ENCODE results near the gene XPO5.
A peak's percentile ranks its signal among the peaks of the same experiment; 100 is the strongest.
"Not testable (repeated sequence)": the region's sequence is repeated elsewhere in the genome, so short reads cannot be mapped to it uniquely, and the experiment has no call there.

The XPO5 gene

DNA sequence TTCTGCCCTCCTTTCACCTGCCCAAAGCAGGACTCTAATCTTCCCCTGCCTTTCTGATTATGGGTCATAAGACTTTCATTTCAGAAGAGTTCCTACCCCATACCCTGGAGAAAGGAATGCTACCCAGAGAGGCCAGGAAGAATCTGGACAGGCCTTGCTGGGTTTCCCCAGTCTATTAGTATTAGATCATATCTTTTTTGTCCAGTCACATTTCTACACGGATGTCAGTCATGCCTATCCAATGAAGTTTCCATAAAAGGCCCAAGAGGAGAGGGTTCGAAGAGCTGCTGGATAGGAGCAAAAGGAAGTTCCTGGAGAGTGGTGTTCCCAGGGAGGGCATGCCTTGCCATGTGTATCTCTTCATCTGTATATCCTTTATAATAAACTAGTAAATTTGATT, 3.3 kb upstream of the XPO5 start:
- Histone ChIP-seq H3K36me3 (ENCODE audit: insufficient read depth, low read length) (peaks cover 26% of the 10 kb centered on the region), H3K4me1 (ENCODE audit: control insufficient read depth, insufficient read depth, low read length) (peaks cover 31% of the 10 kb centered on the region), H3K27me3 (ENCODE audit: control insufficient read depth, insufficient read depth, low read length) (no peaks in the 10 kb centered on the region), H3K4me3 (ENCODE audit: low read length) (peak overlapping the region; percentile 48), H3K4me2 (ENCODE audit: low read length) (peak overlapping the region; percentile 79), H3K9ac (ENCODE audit: low read depth, low read length) (peak overlapping the region; percentile 41), H3K9me3 (replicated peaks; ENCODE audit: low read length) (no peaks in the 10 kb centered on the region)

DNA sequence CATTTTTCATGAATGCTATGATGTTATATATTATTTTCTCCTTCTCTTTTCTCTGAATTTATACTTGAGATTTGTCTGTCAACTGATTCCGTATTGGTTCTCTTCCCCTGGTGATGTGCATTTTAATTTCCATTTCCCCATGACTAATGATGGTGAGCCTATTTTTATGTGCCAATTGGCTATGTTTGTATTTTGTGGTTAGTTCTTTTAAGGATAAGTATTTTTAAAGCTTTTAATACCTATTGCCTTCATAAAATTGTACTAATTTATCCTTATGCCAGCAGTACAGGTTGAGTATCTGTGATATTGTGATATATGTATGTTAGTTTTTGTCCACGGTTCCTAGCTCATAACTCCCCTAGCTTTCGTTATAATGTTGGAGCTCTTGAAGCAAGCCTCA, 2.9 kb upstream of the XPO5 start:
- peaks cover 31% of the 10 kb centered on the region for H3K4me1 ChIP-seq (ENCODE audit: control insufficient read depth, insufficient read depth, low read length)
- peaks cover 22% of the 10 kb centered on the region for H3K36me3 ChIP-seq (ENCODE audit: insufficient read depth, low read length)
- H3K9ac ChIP-seq (ENCODE audit: low read depth, low read length), result peak overlapping the region; percentile 41
- H3K9me3 ChIP-seq (replicated peaks; ENCODE audit: low read length), result no peaks in the 10 kb centered on the region
- H3K4me2 ChIP-seq (ENCODE audit: low read length), result peak overlapping the region; percentile 79
- H3K27me3 ChIP-seq (ENCODE audit: control insufficient read depth, insufficient read depth, low read length), result no peaks in the 10 kb centered on the region
- H3K4me3 ChIP-seq (ENCODE audit: low read length), result peak overlapping the region; percentile 48

DNA sequence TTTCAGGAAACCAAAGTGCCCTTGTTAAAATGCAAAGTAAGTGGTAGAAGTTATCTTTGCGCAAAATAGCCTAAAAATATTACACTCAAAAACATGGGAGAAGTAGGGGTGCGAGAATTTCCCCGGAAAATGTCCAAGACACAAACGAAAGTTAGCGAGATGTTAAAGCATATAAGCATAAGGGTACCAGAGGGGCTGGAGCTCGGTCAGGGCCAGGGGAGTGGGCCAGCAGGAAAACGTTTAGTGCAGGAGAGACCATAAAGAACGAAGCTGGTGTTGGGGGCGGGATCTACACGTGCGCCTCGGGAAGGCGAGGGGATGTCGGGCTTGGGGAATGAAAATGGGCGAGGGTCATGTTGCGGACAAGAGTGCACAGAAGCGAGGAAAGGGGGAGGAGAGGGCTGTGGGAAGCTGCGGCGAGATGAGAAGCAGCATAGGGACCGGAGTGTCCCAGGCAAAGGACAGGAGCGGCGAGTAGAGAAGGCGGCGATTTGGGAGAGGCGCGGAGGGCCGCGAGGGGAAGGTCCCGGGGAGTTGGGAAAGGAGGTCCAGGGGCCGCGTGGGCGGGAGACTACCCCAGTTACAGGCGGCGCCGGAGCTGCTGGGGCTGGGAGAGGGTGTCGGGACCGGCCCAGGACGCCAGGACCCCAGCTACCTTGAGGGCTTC, 600 bp downstream of the XPO5 start:
- Histone ChIP-seq H3K9me3 (replicated peaks; ENCODE audit: low read length) (no peaks in the 10 kb centered on the region), H3K4me2 (ENCODE audit: low read length) (peak overlapping the region; percentile 88), H3K4me3 (ENCODE audit: low read length) (peak overlapping the region; percentile 100), H3K4me1 (ENCODE audit: control insufficient read depth, insufficient read depth, low read length) (peaks cover 31% of the 10 kb centered on the region), H3K36me3 (ENCODE audit: insufficient read depth, low read length) (peaks cover 31% of the 10 kb centered on the region), H3K27me3 (ENCODE audit: control insufficient read depth, insufficient read depth, low read length) (no peaks in the 10 kb centered on the region), H3K9ac (ENCODE audit: low read depth, low read length) (peak overlapping the region; percentile 88)

DNA sequence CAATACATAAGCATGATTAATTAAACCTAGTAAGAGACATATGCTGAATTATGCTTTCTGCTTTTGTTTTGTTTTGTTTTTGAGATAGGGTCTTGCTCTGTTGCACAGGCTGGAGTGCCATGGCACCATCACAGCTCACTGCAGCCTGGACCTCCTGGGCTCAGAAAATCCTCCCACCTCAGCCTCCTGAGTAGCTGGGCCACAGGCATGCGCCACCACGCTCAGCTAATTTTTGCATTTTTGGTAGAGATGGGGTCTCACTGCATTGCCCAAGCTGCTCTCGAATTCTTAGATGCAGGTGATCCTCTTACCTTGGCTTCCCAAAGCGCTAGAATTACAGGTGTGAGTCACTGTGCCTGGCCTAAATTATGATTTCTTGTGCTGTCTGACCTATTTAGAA, 3.8 kb downstream of the XPO5 start:
- Histone ChIP-seq H3K4me2 (ENCODE audit: low read length) (no peak overlapping the region), H3K9me3 (replicated peaks; ENCODE audit: low read length) (no peaks in the 10 kb centered on the region)

DNA sequence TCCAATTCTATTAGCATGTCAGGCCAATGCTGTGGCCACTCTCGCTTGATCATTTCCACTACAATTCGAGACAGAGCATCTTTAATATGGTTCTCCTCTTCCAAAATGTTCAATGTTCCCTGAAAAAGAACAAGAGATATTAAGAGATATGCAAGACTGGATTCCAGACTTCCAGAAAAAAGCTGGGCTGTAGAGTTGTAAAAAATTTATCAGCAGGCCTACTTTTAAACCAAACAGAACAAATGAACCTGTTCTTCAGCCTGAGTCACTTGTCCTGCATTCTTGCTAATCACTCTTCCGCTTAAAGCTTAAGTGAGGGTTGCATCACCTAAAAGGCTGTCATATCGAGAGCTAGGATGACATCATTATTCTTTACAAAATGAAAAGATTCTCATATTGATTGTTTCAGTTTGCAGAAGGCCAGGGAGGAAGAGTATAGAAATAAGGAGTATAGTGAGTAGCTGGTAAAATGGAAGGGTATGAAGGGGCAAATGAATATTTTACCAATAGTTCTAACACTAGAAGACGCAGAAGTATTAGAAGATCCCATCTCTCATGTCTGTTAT, 4.9 kb downstream of the XPO5 start:
- Histone ChIP-seq H3K4me1 (ENCODE audit: control insufficient read depth, insufficient read depth, low read length) (peaks cover 5% of the 10 kb centered on the region), H3K27me3 (ENCODE audit: control insufficient read depth, insufficient read depth, low read length) (no peaks in the 10 kb centered on the region), H3K9ac (ENCODE audit: low read depth, low read length) (no peak overlapping the region), H3K9me3 (replicated peaks; ENCODE audit: low read length) (no peaks in the 10 kb centered on the region), H3K4me2 (ENCODE audit: low read length) (no peak overlapping the region), H3K36me3 (ENCODE audit: insufficient read depth, low read length) (peaks cover 41% of the 10 kb centered on the region), H3K4me3 (ENCODE audit: low read length) (no peak overlapping the region)

More for the DNA sequence above, 3.8 kb downstream of the XPO5 start:
- Histone ChIP-seq H3K4me3 (ENCODE audit: low read length) (no peak overlapping the region), H3K9ac (ENCODE audit: low read depth, low read length) (no peak overlapping the region), H3K36me3 (ENCODE audit: insufficient read depth, low read length) (peaks cover 38% of the 10 kb centered on the region), H3K27me3 (ENCODE audit: control insufficient read depth, insufficient read depth, low read length) (no peaks in the 10 kb centered on the region), H3K4me1 (ENCODE audit: control insufficient read depth, insufficient read depth, low read length) (peaks cover 5% of the 10 kb centered on the region)

DNA sequence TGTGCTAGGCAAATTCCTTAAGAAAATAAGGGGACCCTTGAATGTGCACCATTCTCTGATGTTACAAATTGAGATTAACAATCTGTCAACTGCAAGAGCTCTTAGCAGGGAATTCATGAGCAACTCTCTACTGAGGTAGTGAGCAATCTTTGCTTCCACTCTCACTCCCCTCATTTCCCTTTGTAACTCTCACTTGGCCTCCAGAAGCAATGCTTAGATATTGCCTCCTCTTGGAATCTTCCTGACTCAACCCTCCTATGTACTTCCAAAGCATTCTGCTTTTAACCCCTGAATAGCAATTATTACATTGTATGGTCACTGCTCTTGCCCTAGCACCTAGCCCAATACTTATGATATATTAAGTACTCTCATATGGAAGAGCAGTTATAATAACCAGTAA, 16.5 kb downstream of the XPO5 start:
- Histone ChIP-seq H3K9me3 (replicated peaks; ENCODE audit: low read length) (no peaks in the 10 kb centered on the region), H3K4me3 (ENCODE audit: low read length) (no peak overlapping the region), H3K36me3 (ENCODE audit: insufficient read depth, low read length) (peaks cover 74% of the 10 kb centered on the region)

DNA sequence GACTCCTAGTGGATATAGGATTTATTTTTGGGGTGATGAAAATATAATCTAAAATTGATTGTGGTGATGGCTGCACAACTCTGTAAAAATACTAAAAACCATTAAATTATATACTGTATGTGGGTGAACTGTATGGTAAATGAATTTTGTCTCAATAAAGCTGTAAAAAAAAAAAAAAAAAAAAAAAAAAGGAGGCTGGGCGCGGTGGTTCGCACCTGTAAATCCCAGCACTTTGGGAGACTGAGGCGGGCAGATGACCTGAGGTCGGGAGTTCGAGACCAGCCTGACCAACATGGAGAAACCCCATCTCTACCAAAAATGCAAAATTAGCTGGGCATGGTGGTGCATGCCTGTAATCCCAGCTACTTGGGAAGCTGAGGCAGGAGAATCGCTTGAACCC, 18.2 kb downstream of the XPO5 start:
- not testable (repeated sequence) for H3K4me3 ChIP-seq (ENCODE audit: low read length); H3K4me1 ChIP-seq (ENCODE audit: control insufficient read depth, insufficient read depth, low read length); H3K27me3 ChIP-seq (ENCODE audit: control insufficient read depth, insufficient read depth, low read length); H3K9ac ChIP-seq (ENCODE audit: low read depth, low read length); H3K9me3 ChIP-seq (replicated peaks; ENCODE audit: low read length); H3K4me2 ChIP-seq (ENCODE audit: low read length)
- peaks cover 76% of the 10 kb centered on the region for H3K36me3 ChIP-seq (ENCODE audit: insufficient read depth, low read length)

More for the DNA sequence above, 16.5 kb downstream of the XPO5 start:
- Histone ChIP-seq H3K9ac (ENCODE audit: low read depth, low read length) (no peak overlapping the region), H3K4me1 (ENCODE audit: control insufficient read depth, insufficient read depth, low read length) (no peaks in the 10 kb centered on the region), H3K27me3 (ENCODE audit: control insufficient read depth, insufficient read depth, low read length) (no peaks in the 10 kb centered on the region), H3K4me2 (ENCODE audit: low read length) (no peak overlapping the region)

DNA sequence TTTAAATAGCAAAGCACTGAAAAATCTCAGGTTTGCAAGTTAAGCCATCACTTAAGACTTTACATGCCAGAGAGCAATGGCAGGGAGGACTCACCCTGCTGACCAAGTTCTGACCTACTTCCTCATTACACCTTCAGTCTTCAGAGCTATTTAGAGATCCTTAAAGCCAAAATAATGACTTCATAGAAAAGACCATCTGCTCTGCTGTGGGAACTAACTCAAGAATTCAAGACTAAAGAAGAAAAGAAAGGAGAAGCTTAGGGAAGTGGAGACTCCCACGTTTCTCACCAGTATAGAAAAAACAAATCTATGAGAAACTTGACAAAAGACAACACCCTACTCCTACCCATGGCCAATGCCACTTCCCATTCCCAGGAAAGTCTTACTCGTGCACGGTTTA, 28.6 kb downstream of the XPO5 start:
- H3K4me1 ChIP-seq (ENCODE audit: control insufficient read depth, insufficient read depth, low read length), result no peaks in the 10 kb centered on the region
- peaks cover 76% of the 10 kb centered on the region for H3K36me3 ChIP-seq (ENCODE audit: insufficient read depth, low read length)
- H3K27me3 ChIP-seq (ENCODE audit: control insufficient read depth, insufficient read depth, low read length), result no peaks in the 10 kb centered on the region
- no peak overlapping the region for H3K4me3 ChIP-seq (ENCODE audit: low read length)
- no peak overlapping the region for H3K4me2 ChIP-seq (ENCODE audit: low read length)
- H3K9me3 ChIP-seq (replicated peaks; ENCODE audit: low read length), result no peaks in the 10 kb centered on the region
- H3K9ac ChIP-seq (ENCODE audit: low read depth, low read length), result no peak overlapping the region

DNA sequence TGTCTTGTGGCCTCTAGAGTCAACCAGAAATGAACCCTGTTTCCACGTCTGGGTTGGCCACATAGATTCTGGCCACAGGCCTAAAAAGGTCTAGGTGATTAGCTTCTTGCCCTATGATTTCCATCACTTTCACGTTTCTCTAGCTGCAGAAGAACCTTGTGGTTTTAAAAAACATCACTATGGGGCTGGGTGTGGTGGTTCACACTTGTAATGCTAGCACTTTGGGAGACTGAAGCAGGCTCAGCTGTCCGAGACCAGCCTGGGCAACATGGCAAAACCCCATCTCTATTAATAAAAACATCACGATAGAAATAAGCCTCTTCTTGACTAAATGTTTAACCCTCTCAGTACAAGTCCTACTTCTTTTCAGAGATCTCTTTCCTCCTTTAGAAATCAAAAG, 31.4 kb downstream of the XPO5 start:
- Histone ChIP-seq H3K9ac (ENCODE audit: low read depth, low read length) (no peak overlapping the region), H3K36me3 (ENCODE audit: insufficient read depth, low read length) (peaks cover 59% of the 10 kb centered on the region)

DNA sequence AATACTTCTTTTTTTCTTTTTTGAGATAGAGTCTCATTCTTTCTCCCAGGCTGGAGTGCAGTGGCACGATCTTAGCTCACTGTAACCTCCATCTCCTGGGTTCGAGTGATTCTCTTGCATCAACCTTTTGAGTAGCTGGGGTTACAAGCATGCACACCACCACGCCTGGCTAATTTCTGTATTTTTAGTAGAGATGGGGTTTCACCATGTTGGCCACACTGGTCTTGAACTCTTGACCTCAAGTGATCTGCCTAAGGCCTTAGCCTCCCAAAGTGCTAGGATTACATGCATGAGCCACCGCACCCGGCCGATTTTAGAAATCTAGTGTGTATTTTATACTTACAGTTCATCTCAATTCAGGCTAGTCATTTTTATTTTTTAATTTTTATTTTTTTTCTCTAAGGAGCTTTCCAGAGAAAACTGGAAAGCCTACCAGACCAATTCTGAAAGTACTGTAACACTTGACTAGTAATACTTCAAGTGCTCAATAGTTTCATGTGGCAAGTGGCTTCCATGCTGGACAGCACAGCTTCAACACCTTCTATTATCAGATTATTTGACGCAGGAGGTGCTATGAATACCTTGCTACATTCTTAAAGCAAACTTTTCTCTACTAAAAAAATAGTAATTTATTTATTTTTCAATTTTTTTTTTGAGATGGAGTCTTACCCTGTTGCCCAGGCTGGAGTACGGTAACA, 33.9 kb downstream of the XPO5 start:
- no peak overlapping the region for H3K9ac ChIP-seq (ENCODE audit: low read depth, low read length)
- no peaks in the 10 kb centered on the region for H3K4me1 ChIP-seq (ENCODE audit: control insufficient read depth, insufficient read depth, low read length)
- no peaks in the 10 kb centered on the region for H3K9me3 ChIP-seq (replicated peaks; ENCODE audit: low read length)
- H3K4me2 ChIP-seq (ENCODE audit: low read length), result no peak overlapping the region
- no peaks in the 10 kb centered on the region for H3K27me3 ChIP-seq (ENCODE audit: control insufficient read depth, insufficient read depth, low read length)
- no peak overlapping the region for H3K4me3 ChIP-seq (ENCODE audit: low read length)
- peaks cover 45% of the 10 kb centered on the region for H3K36me3 ChIP-seq (ENCODE audit: insufficient read depth, low read length)

More for the DNA sequence above, 31.4 kb downstream of the XPO5 start:
- Histone ChIP-seq H3K27me3 (ENCODE audit: control insufficient read depth, insufficient read depth, low read length) (no peaks in the 10 kb centered on the region), H3K4me3 (ENCODE audit: low read length) (no peak overlapping the region), H3K9me3 (replicated peaks; ENCODE audit: low read length) (no peaks in the 10 kb centered on the region), H3K4me1 (ENCODE audit: control insufficient read depth, insufficient read depth, low read length) (no peaks in the 10 kb centered on the region), H3K4me2 (ENCODE audit: low read length) (no peak overlapping the region)

DNA sequence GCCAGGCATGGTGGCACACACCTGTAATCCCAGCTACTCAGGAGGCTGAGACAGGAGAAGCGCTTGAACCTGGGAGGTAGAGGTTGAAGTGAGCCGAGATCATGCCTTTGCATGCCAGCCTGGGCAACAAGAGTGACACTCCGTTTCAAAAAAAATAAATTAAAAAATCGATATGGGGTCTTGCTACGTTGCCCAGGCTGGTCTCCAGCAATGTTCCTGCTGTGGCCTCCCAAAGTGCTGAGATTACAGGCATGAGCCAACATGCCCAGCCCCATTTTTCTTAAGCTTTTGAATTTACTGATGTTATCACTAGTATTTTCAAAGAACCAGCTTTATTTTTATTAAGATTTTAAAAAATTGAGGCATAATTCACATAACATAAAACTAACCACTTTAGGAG, 35.3 kb downstream of the XPO5 start:
- H3K4me1 ChIP-seq (ENCODE audit: control insufficient read depth, insufficient read depth, low read length), result no peaks in the 10 kb centered on the region
- no peak overlapping the region for H3K4me2 ChIP-seq (ENCODE audit: low read length)
- peaks cover 32% of the 10 kb centered on the region for H3K36me3 ChIP-seq (ENCODE audit: insufficient read depth, low read length)
- no peak overlapping the region for H3K4me3 ChIP-seq (ENCODE audit: low read length)
- H3K27me3 ChIP-seq (ENCODE audit: control insufficient read depth, insufficient read depth, low read length), result no peaks in the 10 kb centered on the region
- no peaks in the 10 kb centered on the region for H3K9me3 ChIP-seq (replicated peaks; ENCODE audit: low read length)
- no peak overlapping the region for H3K9ac ChIP-seq (ENCODE audit: low read depth, low read length)

DNA sequence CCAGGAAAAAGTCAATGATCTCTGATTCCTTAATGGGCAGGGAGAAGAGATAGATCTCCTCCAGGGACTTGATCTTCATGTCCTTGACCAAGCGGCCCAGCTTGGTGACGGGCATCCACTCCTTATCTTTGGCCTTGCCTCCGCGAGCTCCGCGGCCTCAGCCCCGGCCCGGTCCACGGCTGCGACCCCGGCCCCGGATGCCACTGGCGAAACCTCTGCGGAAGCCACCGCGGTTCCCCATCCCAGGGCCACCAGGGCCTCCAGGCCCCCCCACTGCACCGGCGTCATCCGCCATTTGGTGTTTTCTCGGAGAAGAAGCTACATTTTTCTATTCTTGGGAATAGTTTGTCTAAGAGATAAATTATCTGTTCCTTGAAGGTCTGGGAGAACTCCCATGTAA, 36.4 kb downstream of the XPO5 start:
- H3K9me3 ChIP-seq (replicated peaks; ENCODE audit: low read length); H3K4me1 ChIP-seq (ENCODE audit: control insufficient read depth, insufficient read depth, low read length); H3K9ac ChIP-seq (ENCODE audit: low read depth, low read length); H3K27me3 ChIP-seq (ENCODE audit: control insufficient read depth, insufficient read depth, low read length); H3K4me2 ChIP-seq (ENCODE audit: low read length); H3K4me3 ChIP-seq (ENCODE audit: low read length): not testable (repeated sequence)
- H3K36me3 ChIP-seq (ENCODE audit: insufficient read depth, low read length), result peaks cover 29% of the 10 kb centered on the region
